ENCODE results near the gene SLC41A1. TPM values are rescaled to one million over a fixed set of nuclear protein-coding genes. Genes with fewer than 3 reads are reported as not detected.

SLC41A1 gene
- total RNA-seq, 2 experiments from 2014 or later: 23.8 to 26.4 TPM

- ATAC-seq (ENCODE audit: poor library complexity): no peak
- H3K36me3 ChIP-seq (ENCODE audit: insufficient read depth, low read length): peaks cover 5% of the 10 kb centered on the region
Observed at GRCh38 chr1:205840146-205840923, 27.3 kb upstream of the SLC41A1 start.

GRCh38 chr1:205837382-205837970 lies 24.5 kb upstream of the SLC41A1 start:
- ATAC-seq (ENCODE audit: poor library complexity) (no peak), DNase-seq (no peak)
- ChIA-PET CTCF (no interaction called here), POLR2A (no interaction called here)
- intact Hi-C loops (cut with DNase I, micrococcal nuclease): no loop called here
- H3K27me3 ChIP-seq (ENCODE audit: control insufficient read depth in 1 of 2, insufficient read depth in 2 of 2, low read length in 2 of 2): no peaks in the 10 kb centered on the region
- H3K9me3 ChIP-seq (ENCODE audit: control insufficient read depth in 1 of 2, insufficient read depth in 1 of 2, low read length in 2 of 2): no peaks in the 10 kb centered on the region
- no peaks in the 10 kb centered on the region for H3K4me1 ChIP-seq (ENCODE audit: insufficient read depth, low read length)
- TF ChIP-seq CTCF (IDR thresholded peaks at IDR 0.05): no peak
- Mint-ChIP-seq H3K27me3 (no peaks in the 10 kb centered on the region), H3K36me3 (ENCODE audit: low read depth) (peaks cover 5% of the 10 kb centered on the region), H3K4me1 (ENCODE audit: low read depth) (no peaks in the 10 kb centered on the region), H3K9me3 (no peaks in the 10 kb centered on the region), H3K4me3 (no peak overlapping the region), H3K27ac (no peak overlapping the region)
- H3K36me3 ChIP-seq (ENCODE audit: insufficient read depth, low read length): peaks cover 3% of the 10 kb centered on the region
- no peak overlapping the region for H3K4me3 ChIP-seq (ENCODE audit: low read length)
- no peak overlapping the region for H3K27ac ChIP-seq (ENCODE audit: low read depth in 1 of 2, low read length in 2 of 2)

More at GRCh38 chr1:205840146-205840923, 27.3 kb upstream of the SLC41A1 start:
- ChIA-PET POLR2A (no interaction called here), CTCF (no interaction called here)
- Mint-ChIP-seq H3K27me3 (no peaks in the 10 kb centered on the region), H3K4me3 (no peak overlapping the region), H3K27ac (no peak overlapping the region), H3K36me3 (ENCODE audit: low read depth) (peaks cover 11% of the 10 kb centered on the region), H3K9me3 (no peaks in the 10 kb centered on the region), H3K4me1 (ENCODE audit: low read depth) (no peaks in the 10 kb centered on the region)
- H3K27ac ChIP-seq (ENCODE audit: low read depth in 1 of 2, low read length in 2 of 2): no peak overlapping the region
- intact Hi-C loops (cut with DNase I, micrococcal nuclease): no loop called here
- no peaks in the 10 kb centered on the region for H3K4me1 ChIP-seq (ENCODE audit: insufficient read depth, low read length)
- no peaks in the 10 kb centered on the region for H3K27me3 ChIP-seq (ENCODE audit: control insufficient read depth in 1 of 2, insufficient read depth in 2 of 2, low read length in 2 of 2)
- H3K4me3 ChIP-seq (ENCODE audit: low read length): no peak overlapping the region
- TF ChIP-seq CTCF (IDR thresholded peaks at IDR 0.05): no peak
- no peaks in the 10 kb centered on the region for H3K9me3 ChIP-seq (ENCODE audit: control insufficient read depth in 1 of 2, insufficient read depth in 1 of 2, low read length in 2 of 2)
- DNase-seq: no peak

- POLR2A ChIA-PET: no interaction called here
- Mint-ChIP-seq H3K9me3 (no peaks in the 10 kb centered on the region), H3K4me3 (no peak overlapping the region), H3K27me3 (no peaks in the 10 kb centered on the region), H3K27ac (no peak overlapping the region), H3K36me3 (ENCODE audit: low read depth) (peaks cover 4% of the 10 kb centered on the region), H3K4me1 (ENCODE audit: low read depth) (no peaks in the 10 kb centered on the region)
- Histone ChIP-seq H3K4me1 (ENCODE audit: insufficient read depth, low read length) (no peaks in the 10 kb centered on the region), H3K27ac (ENCODE audit: low read depth in 1 of 2, low read length in 2 of 2) (no peak overlapping the region), H3K9me3 (ENCODE audit: control insufficient read depth in 1 of 2, insufficient read depth in 1 of 2, low read length in 2 of 2) (no peaks in the 10 kb centered on the region), H3K4me3 (ENCODE audit: low read length) (no peak overlapping the region), H3K36me3 (ENCODE audit: insufficient read depth, low read length) (no peaks in the 10 kb centered on the region), H3K27me3 (ENCODE audit: control insufficient read depth in 1 of 2, insufficient read depth in 2 of 2, low read length in 2 of 2) (no peaks in the 10 kb centered on the region)
- intact Hi-C loops (cut with DNase I, micrococcal nuclease): loop anchor here in 1 of 2 experiments (1.0 kb wide), 1 partner anchor 35 kb away; no protein-coding TSS in a partner anchor
- no peak for DNase-seq
- no peak for ATAC-seq (ENCODE audit: poor library complexity)
- CTCF ChIA-PET: interaction anchor here (0.7 kb wide), 1 partner anchor 150 kb away, joined by 3 read pairs; no protein-coding TSS in a partner anchor
- TF ChIP-seq CTCF (IDR thresholded peaks at IDR 0.05): no peak
Observed at GRCh38 chr1:205834751-205835150, 21.8 kb upstream of the SLC41A1 start.
